HG03432 (cell line): ENCODE measurements around the gene IRF2BP2.
"Not testable (repeated sequence)": the region's sequence is repeated elsewhere in the genome, so short reads cannot be mapped to it uniquely, and the experiment has no call there.

Source experiments
- ATAC-seq: cut with Tn5 transposase; IDR thresholded peaks from one replicate; pipeline ENCODE4 v1.9.1; 2021; ENCODE audit warnings: mild to moderate bottlenecking, moderate library complexity; ENCODE audit not compliant: unreplicated experiment

IRF2BP2 gene

DNA sequence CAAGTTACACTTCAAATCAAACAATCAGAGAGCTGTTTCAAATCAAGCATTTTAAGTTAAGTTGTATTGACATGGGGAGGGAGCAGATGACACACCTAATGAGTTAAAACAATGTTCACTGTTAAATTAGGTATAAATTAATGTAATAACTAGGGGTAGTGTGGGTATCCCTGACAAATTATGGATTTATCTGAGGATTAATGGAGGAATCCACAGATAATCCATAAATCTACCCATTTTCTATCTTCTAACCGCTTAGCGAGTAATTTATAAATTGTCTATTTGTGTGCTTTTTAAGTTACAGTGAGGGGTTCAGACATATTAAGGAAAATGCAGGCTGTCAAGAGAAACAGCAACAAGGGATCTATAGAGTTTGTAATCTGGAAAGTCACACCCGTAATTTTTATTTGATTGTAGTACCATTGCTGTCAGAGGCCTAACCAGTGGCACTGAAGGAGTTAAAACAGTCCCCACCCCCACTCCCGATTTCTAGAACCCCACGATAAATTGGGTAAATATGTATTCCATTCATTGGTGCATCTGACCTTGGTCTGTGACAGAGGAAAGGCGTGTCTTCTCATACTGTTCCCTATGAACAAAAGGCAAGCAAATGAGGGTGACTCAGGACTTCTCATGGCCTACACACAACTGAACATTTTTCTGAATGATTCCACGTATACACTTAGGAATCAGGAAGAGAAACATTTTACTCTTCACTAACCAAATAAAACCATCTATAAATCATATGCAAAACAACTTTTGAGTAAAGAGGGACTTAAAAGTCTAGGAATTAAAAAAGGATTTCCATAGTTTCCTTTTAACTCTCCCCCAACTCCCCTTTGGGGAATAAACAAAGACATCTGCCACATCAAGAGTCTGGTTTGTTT is 7.4 kb downstream of the IRF2BP2 start:
- no peak for ATAC-seq

DNA sequence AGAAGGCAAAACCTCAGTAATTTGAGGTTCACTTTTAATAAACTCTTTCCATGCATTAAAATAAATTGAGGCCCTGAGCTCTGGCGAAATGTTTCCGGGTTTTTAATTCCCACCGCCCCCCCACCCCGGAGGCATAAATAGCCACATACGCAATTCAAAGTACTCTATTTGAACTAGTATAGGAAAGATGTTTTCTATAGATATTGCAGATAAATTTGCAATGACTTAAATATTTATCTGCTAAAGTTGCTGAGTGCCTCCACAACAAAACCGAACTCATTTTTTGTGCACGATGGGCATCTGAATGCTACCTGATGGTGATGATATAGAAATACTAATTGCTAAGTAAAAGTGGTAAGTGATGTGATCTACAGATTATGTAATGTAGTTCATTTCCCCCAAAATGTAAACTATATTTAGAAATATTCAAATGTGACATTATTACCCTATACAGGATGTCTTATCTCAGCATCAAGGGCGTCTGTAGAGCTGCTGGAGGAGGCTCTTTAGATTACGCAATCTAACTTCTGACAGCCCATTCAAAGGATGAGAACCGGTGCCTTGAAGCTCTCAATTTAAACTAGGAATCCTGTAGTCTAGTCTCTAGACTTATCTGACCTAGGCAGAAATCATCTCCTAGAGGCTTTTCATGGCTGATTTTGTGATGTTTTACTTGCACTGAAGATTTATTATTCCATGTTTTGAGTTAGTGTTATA is 8.5 kb downstream of the IRF2BP2 start:
- ATAC-seq: no peak

DNA sequence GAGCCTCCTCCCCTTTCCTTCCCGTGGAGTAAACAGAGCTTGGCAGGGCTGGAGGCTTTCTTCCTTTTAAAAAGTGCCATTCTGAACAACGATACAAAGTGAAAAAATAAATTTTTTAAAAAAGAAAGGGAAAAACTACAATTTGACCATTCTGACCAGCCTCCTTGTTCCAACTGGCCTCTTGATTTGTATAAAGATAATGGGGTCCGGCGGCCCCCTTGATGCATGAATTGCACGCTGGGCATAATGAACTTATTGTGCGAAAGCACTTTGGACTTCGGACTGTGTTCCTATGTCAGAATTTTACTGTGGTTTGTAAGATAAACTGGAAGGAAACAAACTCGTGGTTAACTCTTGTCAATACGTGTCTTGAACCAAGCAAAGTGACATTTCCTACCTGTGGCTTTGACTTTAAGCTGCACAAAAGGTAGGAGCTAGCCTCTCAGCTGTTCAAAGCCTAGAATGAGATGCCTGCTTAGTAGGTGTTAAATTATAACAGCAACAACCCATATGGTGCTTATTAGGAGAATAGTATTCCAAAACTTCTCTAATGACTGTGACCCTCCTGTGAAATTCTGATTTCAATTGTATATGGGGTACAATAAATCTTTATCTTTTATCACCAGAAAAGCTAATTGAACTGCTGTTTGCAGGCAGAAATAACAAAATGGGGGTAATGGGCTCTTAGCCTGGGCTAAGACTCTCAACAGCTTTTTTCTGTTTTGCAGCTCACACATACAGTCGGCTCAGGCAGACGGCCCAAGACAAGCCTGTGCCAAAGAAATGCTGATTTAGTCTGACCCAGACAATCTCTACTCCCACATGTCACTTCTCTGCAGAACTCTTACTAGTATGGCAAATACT is 9.3 kb downstream of the IRF2BP2 start:
- ATAC-seq: peak; percentile 7

DNA sequence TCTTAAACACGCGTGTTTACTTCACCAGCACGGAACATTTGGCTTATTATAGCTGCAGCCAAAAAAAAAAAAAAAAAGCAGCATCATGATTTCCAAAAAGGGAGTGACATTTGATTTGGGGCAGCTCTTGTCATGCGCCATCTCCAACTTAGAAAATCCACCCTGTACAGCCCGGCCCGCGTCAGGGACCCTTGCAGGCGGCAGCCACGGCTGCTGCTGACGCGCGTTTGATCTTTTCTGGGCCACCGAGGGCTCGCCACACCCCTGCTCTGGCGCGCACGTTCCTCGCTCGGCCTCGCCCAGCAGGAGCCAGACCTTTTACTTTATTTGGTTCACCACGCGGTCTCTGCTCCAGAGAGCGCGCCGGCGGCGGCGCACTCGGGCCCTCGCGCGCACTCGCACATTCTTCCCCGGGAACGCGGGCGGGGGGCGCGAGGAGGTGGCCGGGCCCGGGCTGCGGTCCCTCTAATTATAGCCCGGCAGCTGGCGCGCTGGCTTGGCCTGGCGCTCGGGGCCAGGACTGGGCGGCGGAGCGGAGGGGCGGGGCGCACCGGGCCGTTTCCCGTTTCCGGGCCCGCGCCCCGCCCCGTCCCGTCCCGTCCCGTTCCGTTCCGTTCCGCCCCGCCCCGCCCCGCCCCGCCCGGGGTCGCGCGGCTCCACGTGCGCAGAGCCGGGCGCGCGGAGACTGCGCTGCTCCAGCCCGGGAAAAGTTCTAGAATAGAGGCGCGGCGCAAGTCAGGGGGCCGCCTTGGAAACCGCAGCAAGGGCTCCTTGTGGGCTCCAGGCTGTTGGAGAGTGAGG is 10.2 kb downstream of the IRF2BP2 start:
- ATAC-seq: peak; percentile 77

DNA sequence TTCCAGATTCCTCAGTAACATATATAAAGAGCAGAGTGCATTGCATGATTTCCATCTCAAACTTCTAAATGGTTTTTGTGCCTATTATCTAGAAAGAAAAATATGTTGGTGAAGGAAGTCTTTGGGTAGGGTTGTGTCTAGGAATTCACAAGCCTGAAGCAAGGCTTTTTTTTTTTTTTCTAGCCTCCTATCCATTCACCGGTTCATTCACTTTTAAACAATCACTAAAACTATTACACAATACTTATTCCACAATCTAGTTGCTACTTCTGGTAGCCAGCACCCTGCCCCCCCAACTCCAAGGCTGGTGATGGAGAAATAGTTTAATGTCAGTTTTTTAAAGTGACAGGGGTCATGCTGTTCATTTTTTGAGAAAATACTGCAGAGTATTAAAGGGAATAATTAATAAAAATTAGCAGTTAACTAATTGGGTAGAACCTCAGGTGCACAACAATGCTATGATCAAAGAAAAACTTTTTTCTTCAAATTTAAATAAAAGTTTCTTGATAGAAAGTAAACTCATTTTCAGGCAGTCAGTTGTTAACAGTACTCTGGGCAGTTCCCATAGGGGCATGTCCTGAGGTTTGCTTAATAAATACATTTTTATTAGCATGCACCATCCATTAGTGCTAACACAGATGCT is 10.9 kb downstream of the IRF2BP2 start:
- no peak for ATAC-seq

DNA sequence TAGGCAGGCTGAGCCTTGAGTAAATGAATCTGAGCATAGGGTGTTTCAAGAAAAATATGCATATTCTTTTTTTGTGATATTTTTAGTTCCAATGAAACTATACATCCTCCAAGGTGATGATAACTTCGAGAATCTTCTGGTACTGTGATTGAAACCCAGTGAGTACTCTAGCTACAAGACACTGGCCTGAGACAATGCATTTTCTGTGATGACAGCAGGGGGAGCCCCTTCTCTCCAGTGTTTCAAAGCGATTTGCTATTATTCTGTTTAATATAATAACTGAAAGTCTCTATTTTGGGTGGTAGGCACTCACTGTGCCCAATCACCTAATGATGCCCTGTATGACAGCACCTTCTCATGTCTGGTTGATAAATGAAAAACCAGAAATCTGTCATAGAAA is 12.1 kb downstream of the IRF2BP2 start:
- ATAC-seq: no peak

DNA sequence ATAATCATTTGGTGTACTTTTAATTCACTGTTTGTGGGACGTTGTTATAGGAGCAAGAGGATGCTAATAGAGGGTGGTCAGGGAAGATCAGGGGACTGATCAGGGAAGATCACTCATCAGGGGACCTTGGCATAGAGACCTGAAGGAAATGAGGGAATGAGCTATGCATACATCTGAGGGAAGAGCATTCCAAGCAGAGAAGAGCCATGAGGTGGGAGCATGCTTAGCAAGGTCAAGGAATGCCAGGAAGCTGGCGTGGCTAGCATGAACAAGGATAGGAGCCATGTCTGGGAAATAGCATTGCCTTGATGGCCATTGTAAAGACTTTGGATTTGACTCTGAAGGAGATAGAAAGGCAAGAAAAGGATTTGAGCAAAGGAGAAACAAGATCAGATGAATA is 14.1 kb downstream of the IRF2BP2 start:
- no peak for ATAC-seq

DNA sequence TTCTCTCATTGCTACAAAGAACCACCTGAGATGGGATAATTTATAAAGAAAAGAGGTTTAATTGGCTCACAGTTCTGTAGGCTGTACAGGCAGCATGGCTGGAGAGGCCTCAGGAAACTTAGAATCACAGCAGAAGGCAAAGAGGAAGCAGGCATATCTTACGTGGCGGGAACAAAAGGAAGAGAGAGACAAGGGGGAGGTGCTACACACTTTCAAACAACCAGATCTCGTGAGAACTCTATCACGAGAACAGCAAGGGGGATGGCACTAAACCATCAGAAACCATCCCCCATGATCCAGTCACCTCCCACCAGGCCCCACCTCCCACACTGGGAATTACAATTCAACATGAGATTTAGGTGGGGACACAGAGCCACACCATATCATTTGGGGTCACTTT is 15.4 kb downstream of the IRF2BP2 start:
- not testable (repeated sequence) for ATAC-seq

DNA sequence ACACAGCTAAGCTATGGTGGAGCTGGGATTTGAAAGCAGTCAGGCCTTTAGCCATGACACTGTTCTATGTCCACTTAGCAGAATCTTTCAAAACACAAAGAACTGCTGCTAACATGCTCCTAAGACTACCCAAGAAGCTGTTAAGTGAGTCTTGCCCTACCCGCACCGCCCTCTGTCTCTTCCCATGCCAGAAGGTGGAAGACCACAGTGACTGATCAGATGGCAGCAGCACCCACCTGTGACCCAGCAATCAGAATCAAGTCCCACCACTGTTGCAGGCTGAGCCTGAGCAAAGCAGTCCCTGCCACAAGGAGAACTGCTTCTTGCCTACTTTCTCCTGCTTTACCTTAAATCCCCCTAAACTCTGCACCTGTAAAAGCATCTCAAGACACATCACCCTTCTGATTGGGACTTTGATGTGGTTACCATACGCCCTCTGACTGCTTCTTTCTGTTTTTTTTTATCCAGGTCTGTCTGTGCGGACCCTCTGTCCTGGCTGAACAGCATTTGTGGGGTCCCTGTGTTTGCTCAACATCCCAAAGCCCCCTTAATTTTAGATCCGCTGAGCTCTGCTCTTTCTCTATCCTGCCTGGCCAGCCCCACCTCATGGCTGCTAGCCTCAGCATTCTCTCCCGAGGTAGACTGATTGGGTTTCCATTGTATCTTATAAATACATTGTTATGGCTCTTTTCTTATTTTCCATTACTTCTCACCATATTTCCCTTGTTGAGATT is 16.0 kb downstream of the IRF2BP2 start:
- ATAC-seq: no peak

DNA sequence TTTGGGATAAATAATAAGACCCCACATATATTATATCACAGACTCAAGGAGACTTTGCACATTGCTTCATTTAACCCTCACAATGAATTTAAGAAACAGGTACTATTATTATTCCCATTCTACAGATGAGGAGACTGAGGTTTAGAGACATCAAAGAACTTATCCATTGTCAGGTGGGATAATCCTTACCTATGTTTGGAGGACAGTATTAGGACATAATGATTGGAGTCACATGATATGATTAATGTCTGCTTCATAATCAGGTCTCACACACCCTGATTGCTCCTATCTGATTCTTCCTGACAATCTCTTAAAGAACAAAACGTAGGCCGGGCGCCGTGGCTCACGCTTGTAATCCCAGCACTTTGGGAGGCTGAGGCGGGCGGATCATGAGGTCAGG is 16.9 kb downstream of the IRF2BP2 start:
- ATAC-seq: no peak

DNA sequence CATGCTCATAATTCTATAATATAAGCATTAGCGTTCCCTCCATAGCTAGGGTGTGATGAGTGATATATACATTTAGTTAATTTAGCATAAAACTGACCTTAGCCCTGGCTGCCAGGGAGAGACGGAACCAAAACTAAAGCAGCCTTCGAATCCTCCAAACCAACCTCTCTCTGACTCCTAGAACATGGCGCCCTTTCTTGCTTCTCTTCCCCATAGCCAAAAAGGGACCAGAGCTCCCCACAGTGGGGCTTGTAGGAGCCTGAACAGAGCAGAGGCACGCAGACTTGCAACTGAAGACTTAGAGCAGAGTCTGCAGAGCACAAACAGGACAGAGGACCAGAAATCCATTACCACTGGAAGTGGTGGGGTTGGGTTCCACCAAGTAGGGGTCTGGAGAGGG is 17.7 kb downstream of the IRF2BP2 start:
- ATAC-seq: no peak

DNA sequence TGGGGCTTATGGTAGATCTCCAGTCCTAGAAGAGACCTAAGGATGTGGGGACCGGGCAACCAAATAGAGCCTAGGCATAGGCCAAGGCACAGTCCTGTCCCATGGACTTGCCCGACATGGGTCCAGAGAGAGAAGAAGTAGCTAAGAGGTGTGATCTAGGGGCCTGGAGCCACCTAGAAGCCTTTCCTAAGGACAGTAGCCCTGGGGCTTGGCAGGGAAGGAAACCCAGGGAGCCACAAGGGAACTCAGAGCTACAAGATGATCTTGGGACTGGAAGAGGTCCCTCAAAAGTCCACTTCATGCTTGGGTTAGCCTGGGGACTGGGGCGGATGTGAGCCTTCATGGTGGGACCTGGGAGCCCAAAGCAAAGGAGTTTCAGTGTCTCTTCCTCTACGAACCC is 18.8 kb downstream of the IRF2BP2 start:
- ATAC-seq: no peak

DNA sequence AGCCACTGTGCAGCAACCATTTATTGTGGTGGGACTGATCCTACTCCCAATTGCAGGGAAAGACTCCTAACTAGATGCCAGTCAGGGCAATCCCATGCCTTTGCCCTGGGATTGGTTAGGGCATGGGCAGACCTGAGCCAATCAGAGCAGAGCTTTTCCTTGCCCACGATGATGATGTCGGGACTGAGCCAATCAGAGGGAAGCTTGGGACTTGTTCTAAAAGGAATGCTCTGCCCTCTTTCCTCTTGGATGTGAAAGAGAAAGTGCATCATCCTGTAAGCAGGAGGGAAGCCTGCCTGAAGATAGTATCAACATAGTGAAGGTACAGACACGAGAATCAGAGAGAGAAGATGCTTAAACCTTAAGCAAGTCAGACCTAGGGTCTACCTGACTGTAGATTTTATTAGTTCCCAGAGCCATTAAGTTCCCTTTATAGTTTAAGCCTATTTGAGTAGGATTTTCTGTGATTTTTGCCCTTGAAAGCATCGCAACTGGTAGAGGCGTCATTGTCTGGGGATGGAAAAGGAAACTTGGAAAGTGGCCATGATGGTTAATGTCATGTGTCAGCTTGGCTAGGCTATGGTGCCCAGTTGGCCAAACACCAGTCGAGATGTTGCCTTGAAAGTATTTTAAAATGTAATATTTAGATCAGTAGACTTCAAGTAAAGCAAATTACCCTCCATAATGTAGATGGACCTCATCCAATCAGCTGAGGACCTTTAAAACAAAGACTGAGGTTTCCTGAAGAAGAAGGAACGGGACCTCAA is 19.9 kb downstream of the IRF2BP2 start:
- no peak for ATAC-seq

DNA sequence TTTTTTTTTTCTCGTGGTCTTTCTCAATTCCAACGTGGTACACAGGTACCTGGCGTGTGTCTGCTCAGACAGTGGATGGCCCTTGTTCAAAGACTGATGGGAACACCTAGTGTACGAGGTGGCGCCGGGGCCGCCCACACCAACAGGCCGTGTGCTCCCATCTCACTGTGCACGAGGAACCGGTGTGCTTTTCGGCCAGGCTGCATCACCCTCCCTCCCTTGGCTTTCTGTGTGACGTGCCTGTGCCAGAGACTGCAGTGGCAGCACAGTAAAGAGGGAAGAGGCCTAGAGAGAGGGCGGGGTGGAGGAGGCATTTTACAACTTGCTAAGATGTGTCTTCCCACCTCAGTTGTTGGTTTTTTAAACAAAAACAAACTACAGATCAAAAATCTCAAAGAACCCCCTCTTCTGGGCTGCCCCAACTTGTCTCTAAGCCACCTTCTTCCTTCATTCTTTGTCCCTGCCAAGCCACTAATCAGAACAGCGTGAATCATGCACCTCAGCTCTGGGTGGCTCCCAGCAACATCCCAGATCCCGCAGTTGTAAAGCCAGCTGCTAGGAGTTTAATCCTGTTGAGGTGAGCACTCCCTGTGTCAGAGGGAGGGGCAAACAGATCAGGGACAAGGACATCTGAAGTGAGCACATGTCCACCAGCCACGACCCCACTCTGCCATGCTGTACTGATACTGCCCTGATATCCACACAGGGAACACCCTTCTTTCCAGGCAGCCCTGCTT is 20.7 kb downstream of the IRF2BP2 start:
- no peak for ATAC-seq

DNA sequence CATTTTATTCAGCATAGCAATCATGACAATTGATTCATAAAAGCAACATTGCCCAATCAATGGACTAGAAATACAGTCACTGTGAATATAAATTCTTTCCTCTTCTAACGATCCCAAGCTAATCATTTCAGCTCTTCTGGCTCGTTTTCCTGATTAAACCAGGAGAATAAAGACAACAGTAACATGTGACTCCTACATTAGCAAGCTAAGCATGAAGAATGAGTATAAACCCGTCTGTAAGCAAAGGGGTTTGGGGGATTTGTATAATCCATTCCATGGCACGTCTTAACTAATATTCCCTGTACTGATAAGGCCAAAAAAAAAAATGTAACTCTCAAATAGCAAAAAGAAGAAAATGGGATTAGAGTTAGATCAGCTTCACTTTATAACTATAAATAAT is 21.6 kb downstream of the IRF2BP2 start:
- no peak for ATAC-seq

DNA sequence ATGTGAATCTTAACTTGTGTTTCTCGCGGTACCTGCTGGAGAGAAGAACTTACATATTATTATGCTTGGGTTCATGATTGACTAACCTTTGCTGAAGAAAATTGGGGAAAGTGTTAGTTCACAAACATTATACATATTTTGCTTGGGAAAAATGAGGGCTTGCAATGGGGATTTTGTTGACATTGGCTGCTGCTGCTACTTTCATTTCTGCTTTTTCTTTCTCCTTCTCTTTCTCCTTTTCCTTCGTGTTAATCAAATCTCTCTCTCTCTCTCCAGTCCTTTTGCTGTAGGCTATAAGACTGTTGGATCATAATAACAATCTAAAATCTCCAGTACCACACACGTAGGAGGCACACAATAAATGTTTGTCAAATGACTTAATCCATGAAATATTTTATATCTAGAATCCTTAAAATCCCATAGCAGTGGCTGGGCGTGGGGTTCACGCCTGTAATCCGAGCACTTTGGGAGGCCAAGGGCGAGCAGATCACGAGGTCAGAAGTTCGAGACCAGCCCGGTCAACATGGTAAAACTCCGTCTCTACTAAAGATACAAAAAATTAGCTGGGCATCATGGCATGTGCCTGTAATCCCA is 23.0 kb downstream of the IRF2BP2 start:
- no peak for ATAC-seq

DNA sequence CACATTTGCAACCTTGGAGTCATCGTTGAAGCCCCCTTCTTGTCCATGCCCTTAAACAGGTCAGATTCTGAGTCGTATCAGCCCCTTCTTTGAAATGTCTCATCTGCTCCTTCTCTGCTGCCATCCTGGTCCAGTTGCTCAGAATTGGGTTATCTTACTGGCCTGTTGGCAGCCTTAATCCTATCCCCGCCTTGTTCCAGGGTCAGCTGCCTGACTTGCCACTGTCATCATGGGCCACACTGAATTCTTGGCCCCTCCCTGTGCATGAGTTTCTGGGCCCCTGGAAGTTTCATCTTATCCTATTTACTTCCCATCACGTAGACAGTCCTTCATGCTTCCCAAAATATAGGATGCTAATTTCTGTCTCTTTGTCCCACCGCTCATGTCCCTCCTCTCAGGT is 23.7 kb downstream of the IRF2BP2 start:
- ATAC-seq: no peak
